Ishikawa (cell line): ENCODE measurements around the gene STRN3.

Experiments used
- CEBPB ChIP-seq: IDR thresholded peaks from 2 replicates; pipeline ENCODE4 v1.6.1; 2012
- CREB1 ChIP-seq: IDR thresholded peaks from 2 replicates; pipeline ENCODE4 v1.6.1; 2012; ENCODE audit warnings: low read depth
- EGR1 ChIP-seq: IDR thresholded peaks from 2 replicates; pipeline ENCODE4 v1.6.1; 2012
- EP300 ChIP-seq: IDR thresholded peaks from 2 replicates; pipeline ENCODE4 v1.6.1; 2012; ENCODE audit warnings: borderline replicate concordance
- FOXM1 ChIP-seq: IDR thresholded peaks from 2 replicates; pipeline ENCODE4 v1.6.1; 2012; ENCODE audit warnings: low read depth, borderline replicate concordance
- MAX ChIP-seq: IDR thresholded peaks from 2 replicates; pipeline ENCODE4 v1.6.1; 2012
- TCF12 ChIP-seq: IDR thresholded peaks from 2 replicates; pipeline ENCODE4 v1.6.1; 2012; ENCODE audit warnings: low read depth
- TF ChIP-seq, protein P1 (sequence below): IDR thresholded peaks from 2 replicates; pipeline ENCODE4 v1.6.1; 2012; ENCODE audit warnings: low read depth, mild to moderate bottlenecking

- no peak for TF ChIP-seq CREB1
- TF ChIP-seq FOXM1 = no peak
- TF ChIP-seq EP300 = no peak
- TF ChIP-seq, protein P1, sequence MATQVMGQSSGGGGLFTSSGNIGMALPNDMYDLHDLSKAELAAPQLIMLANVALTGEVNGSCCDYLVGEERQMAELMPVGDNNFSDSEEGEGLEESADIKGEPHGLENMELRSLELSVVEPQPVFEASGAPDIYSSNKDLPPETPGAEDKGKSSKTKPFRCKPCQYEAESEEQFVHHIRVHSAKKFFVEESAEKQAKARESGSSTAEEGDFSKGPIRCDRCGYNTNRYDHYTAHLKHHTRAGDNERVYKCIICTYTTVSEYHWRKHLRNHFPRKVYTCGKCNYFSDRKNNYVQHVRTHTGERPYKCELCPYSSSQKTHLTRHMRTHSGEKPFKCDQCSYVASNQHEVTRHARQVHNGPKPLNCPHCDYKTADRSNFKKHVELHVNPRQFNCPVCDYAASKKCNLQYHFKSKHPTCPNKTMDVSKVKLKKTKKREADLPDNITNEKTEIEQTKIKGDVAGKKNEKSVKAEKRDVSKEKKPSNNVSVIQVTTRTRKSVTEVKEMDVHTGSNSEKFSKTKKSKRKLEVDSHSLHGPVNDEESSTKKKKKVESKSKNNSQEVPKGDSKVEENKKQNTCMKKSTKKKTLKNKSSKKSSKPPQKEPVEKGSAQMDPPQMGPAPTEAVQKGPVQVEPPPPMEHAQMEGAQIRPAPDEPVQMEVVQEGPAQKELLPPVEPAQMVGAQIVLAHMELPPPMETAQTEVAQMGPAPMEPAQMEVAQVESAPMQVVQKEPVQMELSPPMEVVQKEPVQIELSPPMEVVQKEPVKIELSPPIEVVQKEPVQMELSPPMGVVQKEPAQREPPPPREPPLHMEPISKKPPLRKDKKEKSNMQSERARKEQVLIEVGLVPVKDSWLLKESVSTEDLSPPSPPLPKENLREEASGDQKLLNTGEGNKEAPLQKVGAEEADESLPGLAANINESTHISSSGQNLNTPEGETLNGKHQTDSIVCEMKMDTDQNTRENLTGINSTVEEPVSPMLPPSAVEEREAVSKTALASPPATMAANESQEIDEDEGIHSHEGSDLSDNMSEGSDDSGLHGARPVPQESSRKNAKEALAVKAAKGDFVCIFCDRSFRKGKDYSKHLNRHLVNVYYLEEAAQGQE = no peak
- TF ChIP-seq EGR1 = no peak
- no peak for TF ChIP-seq CEBPB
- no peak for TF ChIP-seq MAX
- no peak for TF ChIP-seq TCF12
Observed at GRCh38 chr14:30889244-30889594, 137.0 kb downstream of the STRN3 start.
